H9 (cell line): ENCODE results near the gene LPCAT4. TPM values are rescaled to one million over a fixed set of nuclear protein-coding genes. Genes with fewer than 3 reads are reported as not detected.

Experiments
- DNase-seq: peaks from one replicate; pipeline ENCODE4 v3.0.0-alpha.2; 2017
- H2AFZ ChIP-seq: one replicate; pipeline ENCODE4 v1.6.1; 2013; ENCODE audit warnings: mild to moderate bottlenecking, low read length, control low read depth, moderate library complexity
- H2AK5ac ChIP-seq: 2 replicates; pipeline ENCODE4 v1.6.1; 2013; ENCODE audit warnings: low read length, control low read depth, mixed read lengths; ENCODE audit not compliant: insufficient read length
- H2BK120ac ChIP-seq: one replicate; pipeline ENCODE4 v1.6.1; 2013; ENCODE audit warnings: low read depth, mild to moderate bottlenecking, low read length, control low read depth, inconsistent platforms; ENCODE audit not compliant: poor library complexity, severe bottlenecking
- H2BK12ac ChIP-seq: 2 replicates; pipeline ENCODE4 v1.6.1; 2013; ENCODE audit warnings: low read length, control low read depth, mixed read lengths, low read depth; ENCODE audit not compliant: insufficient read length
- H2BK15ac ChIP-seq: 2 replicates; pipeline ENCODE4 v1.6.1; 2013; ENCODE audit warnings: low read depth, low read length, control low read depth
- H2BK20ac ChIP-seq: one replicate; pipeline ENCODE4 v1.6.1; 2013; ENCODE audit warnings: low read depth, mild to moderate bottlenecking, low read length, control low read depth, inconsistent platforms; ENCODE audit not compliant: poor library complexity, severe bottlenecking
- H2BK5ac ChIP-seq: 2 replicates; pipeline ENCODE4 v1.6.1; 2013; ENCODE audit warnings: low read length, control low read depth, mixed read lengths; ENCODE audit not compliant: insufficient read length
- H3K14ac ChIP-seq: 2 replicates; pipeline ENCODE4 v1.6.1; 2013; ENCODE audit warnings: low read length, control low read depth; ENCODE audit not compliant: insufficient read depth
- H3K18ac ChIP-seq: 2 replicates; pipeline ENCODE4 v1.6.1; 2013; ENCODE audit warnings: low read depth, mild to moderate bottlenecking, mixed read lengths, low read length, control low read depth; ENCODE audit not compliant: insufficient read length
- H3K23ac ChIP-seq: 2 replicates; pipeline ENCODE4 v1.6.1; 2013; ENCODE audit warnings: low read length, control low read depth, mixed read lengths, low read depth; ENCODE audit not compliant: insufficient read length
- H3K23me2 ChIP-seq: 2 replicates; pipeline ENCODE4 v1.6.1; 2013; ENCODE audit warnings: low read depth, mild to moderate bottlenecking, mixed read lengths, low read length, control low read depth; ENCODE audit not compliant: insufficient read length, poor library complexity, severe bottlenecking
- H3K27ac ChIP-seq: 2 replicates; pipeline ENCODE4 v1.5.1; 2013; ENCODE audit warnings: low read length, control low read depth, mixed read lengths, low read depth; ENCODE audit not compliant: insufficient read length
- H3K27me3 ChIP-seq: 2 replicates; pipeline ENCODE4 v1.6.1; 2013; ENCODE audit warnings: low read length, control low read depth, inconsistent platforms; ENCODE audit not compliant: insufficient read depth
- H3K4ac ChIP-seq: 2 replicates; pipeline ENCODE4 v1.6.1; 2013; ENCODE audit warnings: low read depth, mild to moderate bottlenecking, control low read depth, inconsistent platforms, low read length, moderate library complexity
- H3K4me1 ChIP-seq: 2 replicates; pipeline ENCODE4 v1.6.1; 2013; ENCODE audit warnings: low read length, control low read depth, inconsistent platforms; ENCODE audit not compliant: insufficient read depth
- H3K4me2 ChIP-seq: 2 replicates; pipeline ENCODE4 v1.6.1; 2013; ENCODE audit warnings: low read length, control low read depth, mixed read lengths; ENCODE audit not compliant: insufficient read length, insufficient read depth
- H3K56ac ChIP-seq: 2 replicates; pipeline ENCODE4 v1.6.1; 2013; ENCODE audit warnings: low read depth, mild to moderate bottlenecking, mixed read lengths, low read length, control low read depth; ENCODE audit not compliant: insufficient read length
- H3K79me1 ChIP-seq: 2 replicates; pipeline ENCODE4 v1.6.1; 2013; ENCODE audit warnings: low read depth, mild to moderate bottlenecking, moderate library complexity, low read length, control low read depth, inconsistent platforms; ENCODE audit not compliant: insufficient read depth, poor library complexity, severe bottlenecking
- H3K79me2 ChIP-seq: 2 replicates; pipeline ENCODE4 v1.6.1; 2013; ENCODE audit warnings: low read length, control low read depth, inconsistent platforms; ENCODE audit not compliant: insufficient read depth
- H3K9ac ChIP-seq: 2 replicates; pipeline ENCODE4 v1.6.1; 2013; ENCODE audit warnings: low read length, control low read depth, mixed read lengths; ENCODE audit not compliant: insufficient read length; ENCODE audit errors: extremely low read depth
- H3K9me3 ChIP-seq: one replicate; pipeline ENCODE4 v1.6.1; 2013; ENCODE audit warnings: low read depth, low read length, inconsistent platforms; ENCODE audit not compliant: control insufficient read depth
- H3T11ph ChIP-seq: one replicate; pipeline ENCODE4 v1.6.1; 2013; ENCODE audit warnings: mild to moderate bottlenecking, low read length, control low read depth, inconsistent platforms
- H4K20me1 ChIP-seq: one replicate; pipeline ENCODE4 v1.6.1; 2013; ENCODE audit not compliant: control insufficient read depth, insufficient read length, insufficient read depth
- H4K5ac ChIP-seq: 2 replicates; pipeline ENCODE4 v1.6.1; 2013; ENCODE audit warnings: low read depth, mild to moderate bottlenecking, mixed read lengths, low read length, control low read depth; ENCODE audit not compliant: insufficient read length
- H4K8ac ChIP-seq: replicated peaks from 2 replicates; pipeline ENCODE4 v1.6.1; 2013; ENCODE audit warnings: low read length, control low read depth, mixed read lengths, low read depth; ENCODE audit not compliant: insufficient read length
- H4K91ac ChIP-seq: 2 replicates; pipeline ENCODE4 v1.6.1; 2013; ENCODE audit warnings: low read depth, mild to moderate bottlenecking, moderate library complexity, mixed read lengths, low read length, control low read depth; ENCODE audit not compliant: insufficient read length
- H3K27ac Mint-ChIP-seq, 3 experiments: 2 replicates in 2 of 3; 3 replicates in 1 of 3; pipeline ENCODE4 v1.8.0; 2020 to 2021; ENCODE audit warnings: mixed read lengths in 3 of 3, mild to moderate bottlenecking in 1 of 3, moderate library complexity in 1 of 3
- H3K27me3 Mint-ChIP-seq: 2 replicates; pipeline ENCODE4 v1.8.0; 2021; ENCODE audit warnings: low read depth, mild to moderate bottlenecking, moderate library complexity, mixed read lengths
- H3K36me3 Mint-ChIP-seq, 3 experiments: 2 replicates in 2 of 3; 3 replicates in 1 of 3; pipeline ENCODE4 v1.8.0; 2020 to 2021; ENCODE audit warnings: low read depth in 3 of 3, mixed read lengths in 3 of 3; ENCODE audit not compliant: insufficient read depth in 1 of 3
- H3K4me1 Mint-ChIP-seq, 2 experiments: 2 replicates each; pipeline ENCODE4 v1.8.0; 2020; ENCODE audit warnings: mixed read lengths in 2 of 2
- H3K4me3 Mint-ChIP-seq, 2 experiments: 2 replicates in 1 of 2; 3 replicates in 1 of 2; pipeline ENCODE4 v1.8.0; 2020 to 2021; ENCODE audit warnings: mild to moderate bottlenecking in 2 of 2, mixed read lengths in 2 of 2, moderate library complexity in 1 of 2
- H3K9me3 Mint-ChIP-seq, 2 experiments: 2 replicates in 1 of 2; 3 replicates in 1 of 2; pipeline ENCODE4 v1.8.0; 2020; ENCODE audit warnings: mild to moderate bottlenecking in 2 of 2, mixed read lengths in 2 of 2, moderate library complexity in 1 of 2
- CTCF ChIP-seq: fragments of 200-600 bp; sonication (generic); conservative IDR thresholded peaks from 3 replicates; pipeline ENCODE4 v1.8.0; 2021; ENCODE audit warnings: antibody characterized with exemption, mild to moderate bottlenecking
- WGBS: extraction: QIAGEN DNeasy Blood & Tissue Kit; methylation state at CpG from one replicate; pipeline ENCODE4 v1.1.7; 2013; ENCODE audit warnings: missing lambda C conversion rate, low lambda C conversion rate, mixed read lengths; ENCODE audit not compliant: insufficient read length; ENCODE audit errors: extremely low coverage; 5-methylcytosine and 5-hydroxymethylcytosine counted together
- total RNA-seq: library from RNA; stranded (reverse); gene quantifications from 2 replicates; pipeline ENCODE4 v1.2.1, GENCODE V29; 2021

Gene LPCAT4
- total RNA-seq, 1 experiment from 2014 or later, result 71.1 TPM

DNA sequence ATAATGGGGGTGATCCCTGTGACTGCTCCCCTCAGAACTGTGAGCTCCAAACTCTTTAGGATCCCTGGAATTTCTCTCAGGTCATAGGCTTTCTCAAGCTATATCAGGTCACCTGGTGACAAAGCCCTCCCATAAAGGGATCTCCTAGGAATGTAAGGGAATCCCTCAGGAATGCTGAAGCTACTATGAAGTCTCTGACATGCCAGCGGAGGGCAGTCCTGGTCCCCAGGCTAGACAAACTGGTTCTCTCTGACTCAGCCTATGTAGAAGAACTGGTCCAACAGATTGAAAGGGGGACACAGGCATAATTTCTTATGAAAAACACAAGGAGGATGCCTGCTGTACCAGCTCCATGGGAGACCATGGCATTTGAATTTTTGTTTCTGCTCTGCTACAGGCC lies 6.7 kb downstream of the LPCAT4 start:
- Histone ChIP-seq H3K23me2 (no peaks in the 10 kb centered on the region), H3K27me3 (no peaks in the 10 kb centered on the region), H3T11ph (no peak overlapping the region), H3K9me3 (no peaks in the 10 kb centered on the region), H3K79me1 (peaks cover 5% of the 10 kb centered on the region), H3K79me2 (peaks cover 3% of the 10 kb centered on the region; the same call in 1 of the 2 replicates), H3K56ac (no peak overlapping the region), H2BK5ac (no peak overlapping the region), H4K20me1 (no peaks in the 10 kb centered on the region), H2AFZ (no peak overlapping the region), H3K23ac (no peak overlapping the region), H2BK15ac (no peak overlapping the region), H2AK5ac (no peak overlapping the region), H3K4me2 (no peak overlapping the region), H4K5ac (no peak overlapping the region), H2BK120ac (no peak overlapping the region), H3K14ac (no peak overlapping the region), H3K4ac (no peak overlapping the region), H3K4me1 (0 out of 2 replicates have a peak, but pooled peaks cover under 1% of the 10 kb centered on the region), H3K9ac (no peak overlapping the region), H2BK12ac (no peak overlapping the region), H4K8ac (no peak overlapping the region), H4K91ac (no peak overlapping the region), H3K27ac (no peak overlapping the region), H2BK20ac (no peak overlapping the region), H3K18ac (no peak overlapping the region)
- Mint-ChIP-seq H3K27me3 (no peaks in the 10 kb centered on the region; the same call in 1 of the 2 replicates), H3K9me3 (no peaks in the 10 kb centered on the region), H3K4me3 (no peak overlapping the region), H3K36me3 (peaks cover 35 to 72% (median 72%) of the 10 kb centered on the region in 3 experiments; a peak in 6 of 7 replicates), H3K4me1 (peaks cover 9 to 15% of the 10 kb centered on the region in 2 experiments), H3K27ac (peak overlapping the region in 2 of 3 experiments; percentile 63 to 72; a peak in 2 of 7 replicates)
- no CpG with 5 or more reads among the region's 1 CpG for WGBS
- no peak for DNase-seq
- TF ChIP-seq CTCF, result no peak; the same call in 2 of the 3 replicates
